Head of caudate nucleus (tissue), 42 donors: ENCODE data around the gene SPINT2.

ENCODE experiments used
- DNase-seq, 42 donors: peaks; one replicate each; pipeline versions ENCODE4 v3.0.0 to v3.0.0-alpha.2; 2020 to 2021; ENCODE audit warnings: mixed read lengths in 7 of 42
- intact Hi-C: fragments of 100-400 bp; cut with DNase I; formaldehyde crosslinking; loops from one replicate; pipeline ENCODE4 v1.15.0; 2022

The SPINT2 gene

GRCh38 chr19:38308926-38309614, 44.7 kb downstream of the SPINT2 start:
- DNase-seq = no peak
- intact Hi-C loops = no loop called here

- intact Hi-C loops = no loop called here
- DNase-seq = no peak
Observed at GRCh38 chr19:38309615-38310278, 45.4 kb downstream of the SPINT2 start.

- intact Hi-C loops = no loop called here
- DNase-seq = no peak
Observed at GRCh38 chr19:38310279-38310670, 45.9 kb downstream of the SPINT2 start.

- DNase-seq = no peak
- intact Hi-C loops = no loop called here
Observed at GRCh38 chr19:38310986-38311385, 46.6 kb downstream of the SPINT2 start.

GRCh38 chr19:38315657-38316476, 51.5 kb downstream of the SPINT2 start, which contains the start of gene YIF1B:
TSS of gene YIF1B (minus strand) at chr19:38315947. CDS start at chr19:38315917, 30 bp downstream.
- intact Hi-C loops = loop anchor here (5.0 kb wide), 1 partner anchor 74 kb away; no protein-coding TSS in a partner anchor
- DNase-seq = peak; percentile 91 to 99 (median 98)

GRCh38 chr19:38316477-38317067, 52.2 kb downstream of the SPINT2 start:
- intact Hi-C loops = loop anchor here (5.0 kb wide), 1 partner anchor 74 kb away; no protein-coding TSS in a partner anchor
- peak in 1 of 42 donors; percentile 20 for DNase-seq

- peak in 6 of 42 donors; percentile 12 to 46 (median 30) for DNase-seq
- intact Hi-C loops = loop anchor here (5.0 kb wide), 1 partner anchor 75 kb away; no protein-coding TSS in a partner anchor
Observed at GRCh38 chr19:38317104-38317612, 52.8 kb downstream of the SPINT2 start.

GRCh38 chr19:38318660-38319059, 54.3 kb downstream of the SPINT2 start:
- DNase-seq = peak in 1 of 42 donors; percentile 15
- intact Hi-C loops = loop anchor here (5.0 kb wide), 1 partner anchor 76 kb away; no protein-coding TSS in a partner anchor

GRCh38 chr19:38319421-38320258, 55.3 kb downstream of the SPINT2 start, which contains the start of gene KCNK6:
TSS of gene KCNK6 (plus strand) at chr19:38319845. CDS start at chr19:38319951, 106 bp downstream.
- intact Hi-C loops = loop anchor here (5.0 kb wide), 1 partner anchor 77 kb away; no protein-coding TSS in a partner anchor
- DNase-seq = peak in 29 of 42 donors; percentile 19 to 60 (median 39)

GRCh38 chr19:38320969-38321339, 56.6 kb downstream of the SPINT2 start:
- intact Hi-C loops = no loop called here
- DNase-seq = no peak

- no peak for DNase-seq
Observed at GRCh38 chr19:38321646-38322196, 57.3 kb downstream of the SPINT2 start.

GRCh38 chr19:38323291-38323690, 58.9 kb downstream of the SPINT2 start:
- intact Hi-C loops = no loop called here
- no peak for DNase-seq

More at GRCh38 chr19:38321646-38322196, 57.3 kb downstream of the SPINT2 start:
- intact Hi-C loops = no loop called here

GRCh38 chr19:38324431-38324830, 60.1 kb downstream of the SPINT2 start:
- intact Hi-C loops = no loop called here
- DNase-seq = no peak

GRCh38 chr19:38326591-38326990, 62.2 kb downstream of the SPINT2 start:
- no peak for DNase-seq
- intact Hi-C loops = no loop called here

- no peak for DNase-seq
- intact Hi-C loops = loop anchor here (5.0 to 10.0 kb wide), 3 partner anchors 82 to 185 kb away; no protein-coding TSS in a partner anchor
Observed at GRCh38 chr19:38329651-38330050, 65.3 kb downstream of the SPINT2 start.

GRCh38 chr19:38331728-38332127, 67.4 kb downstream of the SPINT2 start:
- DNase-seq = no peak
- intact Hi-C loops = loop anchor here (5.0 to 10.0 kb wide), 3 partner anchors 84 to 187 kb away; no protein-coding TSS in a partner anchor

GRCh38 chr19:38333245-38333644, 68.9 kb downstream of the SPINT2 start:
- no peak for DNase-seq
- intact Hi-C loops = loop anchor here (5.0 to 10.0 kb wide), 3 partner anchors 86 to 188 kb away; no protein-coding TSS in a partner anchor
